GM18526 (cell line): Measurements from ENCODE around the gene BICRAL.

Experiments used
- POLR2A ChIP-seq: IDR thresholded peaks from 3 replicates; pipeline ENCODE4 v1.6.1; 2011; ENCODE audit not compliant: insufficient read length; ENCODE audit errors: extremely low read depth

Gene BICRAL

DNA sequence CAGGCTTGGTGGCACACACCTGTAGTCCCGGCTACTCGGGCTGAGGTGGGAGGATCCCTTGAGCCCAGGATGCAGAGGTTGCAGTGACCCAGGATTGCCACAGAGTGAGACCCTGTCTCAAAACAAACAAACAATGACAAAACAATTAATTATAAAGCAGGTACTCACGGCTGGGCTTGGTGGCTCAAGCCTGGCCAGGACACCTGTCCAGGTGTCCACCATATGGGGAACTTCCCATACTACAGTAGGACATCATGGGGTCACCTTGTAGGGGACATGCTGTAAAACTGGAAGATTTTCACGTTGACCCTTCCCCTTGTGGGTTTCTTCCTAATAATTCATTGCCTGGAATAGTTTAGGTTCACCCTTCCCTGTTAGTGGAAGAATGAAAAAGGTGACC is 66.8 kb downstream of the BICRAL start:
- no peak for TF ChIP-seq POLR2A

DNA sequence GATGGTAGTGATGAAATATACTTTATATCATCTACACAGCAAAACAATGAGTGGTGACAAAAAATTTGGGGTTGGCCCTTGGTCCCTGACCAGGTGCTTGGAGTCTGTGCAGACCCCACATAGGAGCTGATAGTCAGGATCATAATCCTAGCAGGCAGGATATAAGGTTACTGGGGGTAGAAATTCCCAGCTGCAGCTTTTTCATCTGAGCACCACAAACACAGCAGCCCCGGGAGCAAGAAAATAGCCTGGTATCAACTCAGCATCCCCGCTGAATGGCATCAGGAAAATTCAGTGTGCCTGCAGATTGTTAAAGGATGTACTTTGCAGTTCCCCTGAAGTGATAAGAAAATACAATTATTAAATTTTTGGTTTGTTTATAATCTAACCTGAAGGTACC is 69.7 kb downstream of the BICRAL start:
- TF ChIP-seq POLR2A: no peak

DNA sequence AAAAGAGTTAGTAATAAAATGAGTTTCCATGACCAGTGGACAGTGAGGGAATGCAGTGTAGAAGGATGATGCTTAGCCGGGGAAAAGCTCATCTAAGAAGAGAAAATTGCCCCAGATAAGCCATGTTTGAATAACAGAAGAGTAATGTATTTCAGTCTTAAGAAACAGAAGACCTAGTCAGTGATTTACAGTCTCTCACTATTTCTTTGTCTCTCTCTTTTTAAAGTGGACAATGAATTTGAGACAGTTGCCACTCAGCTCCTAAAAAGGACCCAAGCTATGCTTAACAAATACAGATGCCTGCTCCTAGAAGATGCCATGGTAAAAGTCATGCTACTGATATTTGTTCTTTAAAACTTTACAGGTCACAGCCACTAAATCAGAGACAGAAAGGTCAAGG is 78.2 kb downstream of the BICRAL start:
- no peak for TF ChIP-seq POLR2A

DNA sequence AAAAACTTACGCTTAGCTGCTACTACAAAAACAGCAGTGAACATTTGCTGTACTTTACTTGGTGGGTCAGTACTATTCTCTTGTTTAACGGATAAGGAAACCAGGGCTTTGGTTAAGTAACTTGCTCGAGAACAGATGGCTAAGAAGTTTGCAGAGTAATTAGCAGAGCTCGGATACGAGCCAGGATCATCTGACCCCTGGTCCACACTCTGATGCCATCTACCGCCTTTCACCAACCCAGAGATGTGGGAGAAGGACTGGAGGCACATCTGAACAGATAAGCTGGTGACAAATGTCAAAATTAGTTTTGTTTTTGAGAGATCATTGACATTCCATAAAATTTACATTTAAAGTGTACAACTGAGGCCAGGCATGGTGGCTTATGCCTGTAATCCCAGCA is 78.6 kb downstream of the BICRAL start:
- no peak for TF ChIP-seq POLR2A

DNA sequence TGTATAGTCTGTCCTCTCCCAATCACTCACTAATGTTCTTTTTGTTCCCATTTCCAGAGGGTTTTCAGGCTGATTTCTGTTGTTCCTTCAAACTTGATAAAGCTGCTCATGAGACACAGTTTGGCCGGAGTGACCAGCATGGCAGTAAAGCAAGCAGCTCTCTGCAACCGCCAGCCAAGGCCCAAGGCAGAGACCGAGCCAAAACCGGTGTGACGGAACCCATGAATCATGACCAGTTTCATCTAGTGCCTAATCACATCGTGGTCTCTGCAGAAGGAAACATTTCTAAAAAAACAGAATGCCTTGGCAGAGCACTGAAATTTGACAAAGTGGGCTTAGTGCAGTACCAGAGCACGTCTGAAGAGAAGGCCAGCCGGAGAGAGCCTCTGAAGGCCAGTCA is 82.8 kb downstream of the BICRAL start:
- no peak for TF ChIP-seq POLR2A

DNA sequence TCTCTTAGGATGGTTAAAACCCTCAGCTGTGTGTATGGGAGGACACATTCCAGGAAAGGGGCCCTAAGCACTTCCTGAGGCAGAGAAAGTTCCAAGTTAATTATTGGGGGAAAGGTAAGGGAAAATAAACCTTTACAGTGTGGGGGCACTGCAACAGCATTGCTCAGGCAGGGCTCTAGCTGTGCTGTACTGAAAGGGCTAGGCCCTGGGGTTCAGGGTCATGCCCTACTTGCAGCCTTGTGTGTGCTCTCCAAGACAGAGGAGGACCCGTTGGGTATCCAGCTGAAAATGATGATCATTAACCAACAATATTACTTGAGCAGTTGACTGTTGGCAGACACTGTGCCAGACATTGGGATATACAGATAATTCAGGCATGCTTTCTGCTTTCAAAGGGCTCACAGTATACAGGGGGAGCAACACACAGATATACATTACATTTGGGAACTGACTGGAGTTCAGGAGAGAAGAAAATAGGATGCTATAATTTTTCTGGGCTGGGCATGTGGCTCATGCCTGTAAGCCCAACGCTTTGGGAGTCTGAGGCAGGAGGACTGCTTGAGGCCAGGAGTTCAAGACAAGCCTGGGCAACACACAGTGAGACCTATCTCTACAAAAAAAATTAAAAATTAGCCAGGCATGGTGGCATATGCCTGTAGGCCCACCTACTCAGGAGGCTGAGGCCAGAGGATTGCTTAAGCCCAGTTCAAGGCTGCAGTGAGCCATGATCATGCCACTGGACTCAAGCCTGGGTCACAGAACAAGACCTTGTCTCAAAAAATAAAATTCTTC is 88.5 kb downstream of the BICRAL start:
- no peak for TF ChIP-seq POLR2A

DNA sequence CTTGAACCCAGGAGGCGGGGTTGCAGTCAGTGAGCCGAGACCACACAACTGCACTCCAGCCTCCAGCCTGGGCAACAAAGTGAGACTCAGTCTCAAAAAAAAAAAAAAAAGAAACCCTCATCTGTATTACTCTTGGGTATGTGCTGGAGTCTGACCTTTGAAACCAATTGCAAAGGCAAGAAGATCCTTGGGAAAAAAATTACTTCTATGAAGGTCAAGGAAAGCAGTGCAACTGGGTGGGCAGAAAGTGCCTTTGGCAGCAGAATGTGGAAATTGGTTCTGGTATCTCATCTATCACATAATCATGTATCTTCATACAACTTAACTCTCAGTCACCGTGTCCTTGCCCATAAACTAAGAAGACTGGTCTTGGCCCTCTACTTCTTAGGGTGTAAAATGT is 89.9 kb downstream of the BICRAL start:
- TF ChIP-seq POLR2A: no peak

DNA sequence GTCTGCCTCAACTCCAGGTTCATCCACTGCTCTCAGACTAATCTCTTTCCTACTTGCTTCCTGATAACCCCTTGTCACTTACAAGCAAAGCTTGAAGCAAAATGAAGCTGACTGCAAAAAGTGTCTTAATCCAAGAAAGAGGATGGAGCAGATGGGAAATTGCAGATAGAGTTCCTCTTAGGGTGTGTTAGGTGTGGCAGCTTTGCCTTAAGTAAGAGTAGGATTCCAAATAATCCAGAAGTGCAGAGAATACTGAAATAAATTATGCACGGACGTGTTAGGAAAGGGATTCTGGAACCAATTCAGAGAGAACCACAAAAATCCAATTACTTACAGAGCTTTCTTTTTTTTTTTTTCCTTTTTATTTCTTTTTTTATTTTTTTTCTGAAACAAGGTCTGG is 91.5 kb downstream of the BICRAL start:
- TF ChIP-seq POLR2A: no peak

DNA sequence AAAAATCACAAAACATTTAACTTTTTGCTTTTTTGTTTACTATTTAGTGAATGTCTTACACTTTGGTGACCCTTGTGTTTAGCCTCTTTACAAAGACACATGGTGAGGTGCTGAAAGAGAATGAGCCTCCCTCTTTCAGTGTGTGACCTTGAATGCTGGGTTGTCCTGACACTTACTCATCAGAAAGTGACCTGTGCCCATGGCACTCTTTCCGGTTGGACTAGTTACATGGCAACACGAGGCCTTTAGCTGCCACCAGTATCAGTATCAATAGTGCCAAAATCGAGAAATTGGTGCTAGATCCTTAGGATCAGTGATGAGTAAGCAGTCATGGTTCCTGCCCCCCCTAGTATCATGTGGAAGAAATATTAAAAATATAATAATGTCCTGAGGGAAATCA is 95.8 kb downstream of the BICRAL start:
- no peak for TF ChIP-seq POLR2A

DNA sequence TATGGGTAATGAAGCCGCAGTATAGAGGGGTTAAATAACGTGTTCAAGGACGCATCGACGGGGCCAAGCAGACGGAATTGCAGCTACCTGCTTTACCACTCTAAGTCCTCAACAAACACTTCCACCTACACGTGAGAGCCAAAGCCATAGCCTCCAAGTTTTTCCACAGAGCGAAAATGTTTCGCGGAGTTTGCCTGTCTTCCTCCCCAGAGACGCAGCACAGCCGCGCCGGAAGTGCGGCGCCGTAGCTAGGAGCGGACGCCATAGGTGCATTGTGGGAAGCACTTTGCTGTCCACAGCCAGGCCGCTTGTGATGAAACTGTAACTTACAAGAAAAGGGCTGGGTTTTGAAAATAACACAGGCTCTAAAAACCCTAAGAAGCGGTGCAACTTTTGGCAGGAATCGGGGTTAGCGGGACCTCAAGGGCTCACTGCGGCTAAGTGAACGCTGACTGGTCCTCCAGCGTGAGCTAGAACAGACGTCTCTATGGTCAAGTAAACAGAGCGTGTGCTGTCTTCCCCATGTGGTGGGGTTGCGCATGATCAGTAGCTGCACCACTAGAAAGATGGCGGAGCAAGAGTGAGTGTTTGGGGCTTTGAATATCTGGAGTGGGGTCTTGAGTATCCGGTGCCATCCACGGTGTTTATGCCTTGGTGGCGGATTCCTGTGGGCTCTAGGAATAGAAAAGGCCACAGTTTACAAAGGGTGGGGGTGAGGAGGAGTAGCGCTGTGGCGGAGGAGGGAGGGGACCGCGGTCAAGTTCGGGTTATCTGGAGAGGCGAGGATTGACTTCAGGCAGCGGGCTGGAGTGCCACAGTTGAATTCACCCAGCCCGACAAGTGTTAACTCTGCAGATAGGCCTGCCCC is 97.8 kb downstream of the BICRAL start, which contains the start of gene RPL7L1:
Gene RPL7L1, plus strand, starts transcription at position 245 of the 868 bp plus-strand sequence. Its CDS starts 295 bp downstream, at position 540.
- TF ChIP-seq POLR2A: peak; percentile 87

DNA sequence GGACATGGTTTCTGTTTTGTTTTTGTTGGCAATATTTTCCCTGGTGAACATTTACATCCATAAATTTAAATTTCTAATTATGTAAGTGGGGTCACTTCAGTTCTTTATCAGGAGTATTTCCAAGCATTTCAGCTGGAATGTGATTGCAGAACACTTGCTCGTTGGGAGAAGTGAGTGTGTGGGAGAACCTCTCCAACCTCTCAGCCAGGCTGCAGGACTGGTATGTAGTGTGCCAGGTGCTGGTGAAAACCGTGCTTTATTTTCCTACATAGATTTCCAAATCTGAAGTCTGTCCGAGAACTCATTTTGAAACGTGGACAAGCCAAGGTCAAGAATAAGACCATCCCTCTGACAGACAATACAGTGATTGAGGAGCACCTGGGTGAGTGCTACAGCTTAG is 103.8 kb downstream of the BICRAL start:
- no peak for TF ChIP-seq POLR2A

DNA sequence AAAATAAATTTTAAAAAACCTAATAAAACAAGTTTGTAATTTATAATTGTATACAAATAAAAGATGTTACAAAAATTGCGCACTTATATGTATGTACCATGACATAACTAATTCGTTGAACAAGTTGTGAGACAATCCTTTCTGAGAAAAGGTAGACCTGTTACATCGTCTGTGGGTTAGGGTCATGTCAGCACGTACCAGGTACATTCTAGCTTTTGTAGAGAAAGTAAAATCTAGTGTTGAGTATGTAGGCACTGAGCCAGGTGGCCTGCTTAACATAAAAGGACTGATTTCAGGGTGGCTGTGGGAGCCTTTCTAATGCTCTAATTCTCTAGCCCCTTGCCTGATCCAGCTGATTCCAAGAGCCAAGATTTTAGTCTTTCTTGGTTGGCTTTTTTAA is 108.0 kb downstream of the BICRAL start:
- TF ChIP-seq POLR2A: no peak

DNA sequence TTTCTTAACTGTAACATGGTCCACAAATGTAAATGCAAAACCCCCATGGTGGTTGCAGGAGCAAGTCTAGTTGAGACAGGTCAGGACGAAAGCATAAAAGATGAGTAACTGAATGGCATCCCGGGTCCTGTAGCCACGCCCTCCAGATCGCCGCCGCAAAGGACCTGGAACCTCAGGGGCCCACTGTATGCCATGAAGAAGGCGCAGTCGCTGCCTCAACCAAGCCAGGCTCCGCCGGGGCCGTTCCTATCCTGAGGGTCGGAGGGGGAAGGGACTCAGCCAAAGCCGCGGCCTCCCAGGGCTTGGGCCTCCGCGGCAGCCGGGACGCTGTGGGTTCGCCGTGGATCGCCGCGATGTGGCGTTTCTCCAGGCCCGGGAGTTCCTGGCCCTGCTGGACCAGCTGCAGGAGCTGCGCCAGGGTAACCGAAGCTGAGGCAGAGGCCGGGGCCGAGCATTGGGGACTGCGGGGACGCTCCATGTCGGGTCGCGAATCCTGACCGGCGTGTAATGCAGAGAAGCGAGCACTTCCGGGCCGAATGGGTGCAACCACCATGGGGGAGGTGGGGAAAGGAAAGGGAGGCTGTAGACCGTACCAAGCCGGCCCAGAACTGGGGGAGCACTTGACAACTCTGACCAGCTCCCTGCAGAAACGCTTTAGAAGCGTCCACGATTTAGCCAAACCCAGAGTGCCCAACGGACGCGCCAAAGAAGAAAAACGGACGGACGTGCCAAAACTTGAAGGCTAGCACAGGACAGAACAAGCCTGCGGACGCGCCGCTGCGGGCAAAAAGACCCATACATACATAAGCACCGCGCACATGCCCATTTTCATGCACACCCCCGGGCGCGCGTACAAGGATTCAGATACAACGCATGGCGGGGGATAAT is 108.7 kb downstream of the BICRAL start:
- TF ChIP-seq POLR2A: peak; percentile 94

DNA sequence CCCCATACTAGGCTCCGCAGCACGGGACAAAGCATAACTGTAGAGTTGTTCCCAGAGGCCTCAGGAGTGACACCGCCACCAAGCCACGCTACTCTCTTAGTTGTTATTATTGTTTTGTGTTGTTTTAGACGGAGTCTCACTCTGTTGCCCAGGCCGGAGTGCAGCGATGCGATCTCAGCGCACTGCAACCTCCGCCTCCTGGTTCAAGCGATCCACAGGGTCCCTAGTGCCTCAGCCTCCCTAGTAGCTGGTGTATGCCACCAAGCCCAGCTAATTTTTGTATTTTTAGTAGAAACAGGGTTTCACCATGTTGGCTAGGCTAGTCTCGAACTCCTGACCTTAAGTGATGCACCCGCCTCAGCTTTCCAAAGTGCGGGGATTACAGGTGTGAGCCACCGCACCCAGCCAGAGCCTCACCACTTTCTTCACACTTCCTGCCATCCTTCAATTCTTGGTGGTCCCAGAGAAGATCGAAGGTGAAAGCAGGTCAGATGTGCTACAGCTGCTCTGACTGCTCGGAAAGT is 109.4 kb downstream of the BICRAL start:
- no peak for TF ChIP-seq POLR2A

DNA sequence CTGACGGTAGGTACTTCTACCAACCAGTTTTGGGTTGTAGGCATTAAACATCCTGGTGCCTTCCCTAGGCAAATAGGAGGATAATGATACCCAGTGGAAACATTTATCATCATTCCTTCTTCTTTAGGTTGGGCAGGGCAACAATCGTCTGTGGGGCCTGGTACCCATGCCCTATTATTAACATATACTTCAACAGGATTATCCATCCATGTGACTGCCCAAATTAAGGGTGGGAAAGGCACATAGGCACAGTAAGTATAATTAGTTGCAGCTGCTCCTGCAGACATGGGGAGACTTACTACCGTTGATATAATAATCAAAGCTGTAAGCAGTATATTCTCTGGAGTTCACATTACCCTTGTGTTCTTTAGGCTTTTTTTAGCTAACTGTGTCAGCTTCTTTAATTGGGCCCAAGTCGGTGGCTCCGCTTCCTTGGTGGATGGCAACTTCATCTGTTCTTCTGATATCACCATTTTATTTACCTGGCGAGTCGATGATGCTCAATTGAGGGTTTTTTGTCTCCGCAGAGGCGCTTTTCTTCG is 114.4 kb downstream of the BICRAL start:
- TF ChIP-seq POLR2A: no peak
